ENCODE measurements around the gene ZNF77. TPM values are rescaled to one million over a fixed set of nuclear protein-coding genes. Genes with fewer than 3 reads are reported as not detected.

ZNF77 gene
- total RNA-seq, 1 donor from 2014 or later = 6.4 TPM

- H3K27ac ChIP-seq = no peak overlapping the region
- H3K4me3 ChIP-seq = no peak overlapping the region
- TF ChIP-seq, protein P1, sequence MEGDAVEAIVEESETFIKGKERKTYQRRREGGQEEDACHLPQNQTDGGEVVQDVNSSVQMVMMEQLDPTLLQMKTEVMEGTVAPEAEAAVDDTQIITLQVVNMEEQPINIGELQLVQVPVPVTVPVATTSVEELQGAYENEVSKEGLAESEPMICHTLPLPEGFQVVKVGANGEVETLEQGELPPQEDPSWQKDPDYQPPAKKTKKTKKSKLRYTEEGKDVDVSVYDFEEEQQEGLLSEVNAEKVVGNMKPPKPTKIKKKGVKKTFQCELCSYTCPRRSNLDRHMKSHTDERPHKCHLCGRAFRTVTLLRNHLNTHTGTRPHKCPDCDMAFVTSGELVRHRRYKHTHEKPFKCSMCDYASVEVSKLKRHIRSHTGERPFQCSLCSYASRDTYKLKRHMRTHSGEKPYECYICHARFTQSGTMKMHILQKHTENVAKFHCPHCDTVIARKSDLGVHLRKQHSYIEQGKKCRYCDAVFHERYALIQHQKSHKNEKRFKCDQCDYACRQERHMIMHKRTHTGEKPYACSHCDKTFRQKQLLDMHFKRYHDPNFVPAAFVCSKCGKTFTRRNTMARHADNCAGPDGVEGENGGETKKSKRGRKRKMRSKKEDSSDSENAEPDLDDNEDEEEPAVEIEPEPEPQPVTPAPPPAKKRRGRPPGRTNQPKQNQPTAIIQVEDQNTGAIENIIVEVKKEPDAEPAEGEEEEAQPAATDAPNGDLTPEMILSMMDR (IDR thresholded peaks at IDR 0.05) = no peak
- TF ChIP-seq POLR2A (IDR thresholded peaks at IDR 0.05) = no peak
- TF ChIP-seq POLR2AphosphoS5 (IDR thresholded peaks at IDR 0.05; ENCODE audit: insufficient read depth in 1 of 2, low read depth in 1 of 2) = no peak
- intact Hi-C loops (cut with DNase I) = no loop called here
- no peak for DNase-seq (ENCODE audit: extremely low spot score in 2 of 2)
- H3K27me3 ChIP-seq = no peaks in the 10 kb centered on the region
- no peaks in the 10 kb centered on the region for H3K36me3 ChIP-seq
- peaks cover 5% of the 10 kb centered on the region for H3K9me3 ChIP-seq
- peaks cover 5% of the 10 kb centered on the region for H3K4me1 ChIP-seq
These were observed 60.9 kb downstream of the ZNF77 start for GRCh38 chr19:2883686-2884439.

Other genes with a start within 250 kb of the ZNF77 start
- 2.0 TPM for gene GNG7, start 242.3 kb downstream of the ZNF77 start, total RNA-seq
- 2.0 TPM for gene DIRAS1, start 223.6 kb downstream of the ZNF77 start, total RNA-seq
- gene SLC39A3, start 205.0 kb downstream of the ZNF77 start, total RNA-seq = 27.7 TPM
- gene SGTA, start 161.7 kb downstream of the ZNF77 start, total RNA-seq = 58.4 TPM
- 28.5 TPM for gene THOP1, start 159.5 kb downstream of the ZNF77 start, total RNA-seq
- gene ZNF554, start 125.1 kb downstream of the ZNF77 start, total RNA-seq = 6.9 TPM
- 3.7 TPM for gene ZNF555, start 103.5 kb downstream of the ZNF77 start, total RNA-seq
- gene ZNF556, start 77.6 kb downstream of the ZNF77 start, total RNA-seq = not detected
- 7.4 TPM for gene ZNF57, start 44.0 kb downstream of the ZNF77 start, total RNA-seq
- 10.6 TPM for gene TLE6, start 32.6 kb upstream of the ZNF77 start, total RNA-seq
- 28.2 TPM for gene TLE2, start 84.3 kb upstream of the ZNF77 start, total RNA-seq
- 451 TPM for gene TLE5, start 117.5 kb upstream of the ZNF77 start, total RNA-seq
- gene GNA11, start 149.4 kb upstream of the ZNF77 start, total RNA-seq = 33.6 TPM
- gene GNA15, start 191.1 kb upstream of the ZNF77 start, total RNA-seq = 28.2 TPM
- gene S1PR4, start 233.8 kb upstream of the ZNF77 start, total RNA-seq = not detected
- gene NCLN, start 241.0 kb upstream of the ZNF77 start, total RNA-seq = 34.9 TPM

Measured in vagina (tissue), 2 donors.